AG10803 (cell line): ENCODE measurements around the gene TBX10.
"Not testable (repeated sequence)": the region's sequence is repeated elsewhere in the genome, so short reads cannot be mapped to it uniquely, and the experiment has no call there.

Source experiments
- DNase-seq: peaks from one replicate; pipeline ENCODE4 v3.0.0; 2010; ENCODE audit warnings: low read depth
- H3K4me3 ChIP-seq: 2 replicates; pipeline ENCODE4 v1.5.1; 2011; ENCODE audit warnings: mild to moderate bottlenecking, low read length, control low read depth
- CTCF ChIP-seq: conservative IDR thresholded peaks from 2 replicates; pipeline ENCODE4 v1.5.1; 2011; ENCODE audit warnings: mild to moderate bottlenecking, low read length, control low read depth, inconsistent platforms

Gene TBX10

GRCh38 chr11:67626970-67627369 lies 12.6 kb downstream of the TBX10 start:
- no peak for DNase-seq
- H3K4me3 ChIP-seq, result no peak overlapping the region
- no peak for TF ChIP-seq CTCF

- H3K4me3 ChIP-seq, DNase-seq: not testable (repeated sequence)
These were observed 13.3 kb downstream of the TBX10 start for GRCh38 chr11:67626131-67626833.

- not testable (repeated sequence) for H3K4me3 ChIP-seq, DNase-seq
These were observed 15.8 kb downstream of the TBX10 start for GRCh38 chr11:67623795-67624194.

- H3K4me3 ChIP-seq, DNase-seq: not testable (repeated sequence)
These were observed 16.7 kb downstream of the TBX10 start for GRCh38 chr11:67622905-67623304.

GRCh38 chr11:67621928-67622327 lies 17.6 kb downstream of the TBX10 start:
- H3K4me3 ChIP-seq, result not testable (repeated sequence)

GRCh38 chr11:67620621-67621020 lies 18.9 kb downstream of the TBX10 start:
- not testable (repeated sequence) for H3K4me3 ChIP-seq, DNase-seq

More at GRCh38 chr11:67621928-67622327, 17.6 kb downstream of the TBX10 start:
- DNase-seq, result not testable (repeated sequence)

- not testable (repeated sequence) for H3K4me3 ChIP-seq, DNase-seq
These were observed 19.6 kb downstream of the TBX10 start for GRCh38 chr11:67619683-67620618.

- not testable (repeated sequence) for H3K4me3 ChIP-seq, DNase-seq
These were observed 20.5 kb downstream of the TBX10 start for GRCh38 chr11:67618901-67619659.

GRCh38 chr11:67617243-67617953 lies 22.2 kb downstream of the TBX10 start:
- no peak overlapping the region for H3K4me3 ChIP-seq
- no peak for TF ChIP-seq CTCF
- no peak for DNase-seq

GRCh38 chr11:67616431-67617242 lies 22.9 kb downstream of the TBX10 start:
- no peak overlapping the region for H3K4me3 ChIP-seq
- no peak for TF ChIP-seq CTCF
- no peak for DNase-seq
